HUES48 (cell line): ENCODE data around the gene GRAP.

ENCODE experiments used
- H3K27ac ChIP-seq: one replicate; pipeline ENCODE4 v1.7.0; 2013; ENCODE audit warnings: low read depth, low read length, inconsistent platforms
- H3K27me3 ChIP-seq: 2 replicates; pipeline ENCODE4 v1.6.1; 2013; ENCODE audit warnings: mild to moderate bottlenecking, low read length; ENCODE audit not compliant: control insufficient read depth, insufficient read depth
- H3K36me3 ChIP-seq: 2 replicates; pipeline ENCODE4 v1.6.1; 2013; ENCODE audit warnings: low read length; ENCODE audit not compliant: control insufficient read depth, insufficient read depth
- H3K4me1 ChIP-seq: 2 replicates; pipeline ENCODE4 v1.6.1; 2013; ENCODE audit warnings: mild to moderate bottlenecking, low read length; ENCODE audit not compliant: control insufficient read depth, insufficient read depth
- H3K4me3 ChIP-seq: 2 replicates; pipeline ENCODE4 v1.5.1; 2013; ENCODE audit warnings: mild to moderate bottlenecking, low read depth, low read length
- H3K9ac ChIP-seq: 2 replicates; pipeline ENCODE4 v1.6.1; 2013; ENCODE audit warnings: mild to moderate bottlenecking, low read depth, low read length, moderate library complexity
- H3K9me3 ChIP-seq: 2 replicates; pipeline ENCODE4 v1.6.1; 2013; ENCODE audit warnings: low read length; ENCODE audit not compliant: control insufficient read depth, insufficient read depth

Gene GRAP

GRCh38 chr17:18977646-18978045 is 69.1 kb downstream of the GRAP start:
- Histone ChIP-seq H3K4me3 (no peak overlapping the region), H3K9ac (no peak overlapping the region), H3K27ac (no peak overlapping the region), H3K9me3 (no peaks in the 10 kb centered on the region), H3K4me1 (no peaks in the 10 kb centered on the region), H3K27me3 (no peaks in the 10 kb centered on the region), H3K36me3 (peaks cover 70% of the 10 kb centered on the region)

GRCh38 chr17:18977021-18977420 is 69.7 kb downstream of the GRAP start:
- Histone ChIP-seq H3K4me3 (no peak overlapping the region), H3K36me3 (peaks cover 72% of the 10 kb centered on the region), H3K4me1 (no peaks in the 10 kb centered on the region), H3K9ac (no peak overlapping the region), H3K9me3 (no peaks in the 10 kb centered on the region), H3K27me3 (no peaks in the 10 kb centered on the region), H3K27ac (no peak overlapping the region)

DNA sequence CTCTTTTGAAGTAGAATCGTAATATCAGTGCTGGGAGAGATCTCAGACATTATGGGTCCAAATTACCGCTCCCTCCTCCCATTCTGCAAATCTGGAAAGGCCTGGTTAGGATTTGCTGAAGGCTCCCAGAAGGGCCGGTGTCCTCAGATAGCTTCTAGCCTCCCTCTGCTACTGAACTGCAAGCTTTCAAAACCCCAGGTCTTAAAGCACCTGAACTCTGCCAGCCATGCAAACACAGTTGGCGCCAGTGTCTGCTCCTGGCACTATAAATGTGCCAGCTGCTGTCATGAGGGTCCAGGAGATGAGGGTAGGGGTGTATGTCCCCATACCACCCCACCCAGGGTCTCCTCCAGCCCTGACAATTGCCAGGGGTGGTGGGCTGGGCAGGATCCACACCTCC is 70.6 kb downstream of the GRAP start:
- H3K27ac ChIP-seq, result no peak overlapping the region
- H3K4me3 ChIP-seq, result no peak overlapping the region
- no peak overlapping the region for H3K9ac ChIP-seq
- no peaks in the 10 kb centered on the region for H3K4me1 ChIP-seq
- no peaks in the 10 kb centered on the region for H3K9me3 ChIP-seq
- H3K36me3 ChIP-seq, result peaks cover 81% of the 10 kb centered on the region
- H3K27me3 ChIP-seq, result no peaks in the 10 kb centered on the region

DNA sequence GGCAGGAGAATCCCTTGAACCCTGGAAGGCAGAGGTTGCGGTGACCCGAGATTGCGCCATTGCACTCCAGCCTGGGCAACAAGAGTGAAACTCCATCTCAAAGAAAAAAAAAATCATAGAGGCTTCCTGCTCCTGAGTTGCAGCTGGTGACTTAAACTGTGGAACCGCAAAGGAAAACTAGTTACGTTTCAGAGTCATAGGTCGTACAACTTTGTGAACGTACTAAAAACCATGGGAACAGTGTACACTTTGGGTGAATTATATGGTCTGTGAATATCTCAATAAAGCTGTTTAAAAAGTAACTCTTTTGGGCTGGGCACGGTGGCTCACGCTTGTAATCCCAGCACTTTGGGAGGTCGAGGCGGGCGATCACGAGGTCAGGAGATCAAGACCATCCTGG is 71.2 kb downstream of the GRAP start:
- Histone ChIP-seq H3K4me1 (no peaks in the 10 kb centered on the region), H3K36me3 (peaks cover 83% of the 10 kb centered on the region), H3K27ac (no peak overlapping the region), H3K9ac (no peak overlapping the region), H3K9me3 (no peaks in the 10 kb centered on the region), H3K4me3 (no peak overlapping the region), H3K27me3 (no peaks in the 10 kb centered on the region)

DNA sequence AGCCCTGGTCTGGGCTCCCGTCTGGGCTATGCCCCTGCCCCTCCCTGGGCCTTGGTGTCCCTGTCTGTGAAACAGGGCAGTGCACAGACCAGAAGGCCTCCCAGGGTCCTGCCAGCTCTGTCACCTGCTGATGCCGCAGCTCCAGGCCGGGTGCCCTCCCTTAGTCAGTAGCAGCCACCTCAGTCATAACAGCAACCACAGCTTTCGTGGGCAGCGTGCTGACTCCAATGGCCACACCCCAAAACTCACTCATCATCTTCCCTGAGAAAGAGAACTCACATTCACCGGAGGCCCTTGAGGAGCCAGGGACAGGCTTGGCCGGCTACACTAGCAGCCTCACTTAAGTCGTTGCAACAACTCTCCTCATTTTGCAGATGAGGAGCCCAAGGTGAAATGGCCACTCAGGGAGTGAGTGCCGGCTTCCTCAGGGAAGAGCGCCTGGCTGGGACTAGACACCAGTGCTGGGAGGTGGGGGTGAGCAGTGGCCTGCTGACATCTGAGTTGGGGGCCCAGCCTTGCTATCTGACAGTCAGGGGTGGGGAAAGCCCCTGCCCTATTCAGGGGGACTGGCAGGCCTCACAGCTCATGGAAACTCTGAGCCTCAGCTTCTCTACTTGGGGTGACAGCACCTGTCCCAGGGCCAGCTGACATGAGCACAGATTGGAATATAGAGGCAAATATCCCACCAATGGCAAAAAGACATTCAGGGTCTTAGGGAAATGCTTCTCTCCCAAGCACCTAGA is 72.2 kb downstream of the GRAP start:
- Histone ChIP-seq H3K27ac (no peak overlapping the region), H3K4me3 (no peak overlapping the region), H3K9me3 (no peaks in the 10 kb centered on the region), H3K27me3 (no peaks in the 10 kb centered on the region), H3K36me3 (peaks cover 84% of the 10 kb centered on the region), H3K4me1 (peaks cover under 1% of the 10 kb centered on the region; the same call in 1 of the 2 replicates), H3K9ac (no peak overlapping the region)

DNA sequence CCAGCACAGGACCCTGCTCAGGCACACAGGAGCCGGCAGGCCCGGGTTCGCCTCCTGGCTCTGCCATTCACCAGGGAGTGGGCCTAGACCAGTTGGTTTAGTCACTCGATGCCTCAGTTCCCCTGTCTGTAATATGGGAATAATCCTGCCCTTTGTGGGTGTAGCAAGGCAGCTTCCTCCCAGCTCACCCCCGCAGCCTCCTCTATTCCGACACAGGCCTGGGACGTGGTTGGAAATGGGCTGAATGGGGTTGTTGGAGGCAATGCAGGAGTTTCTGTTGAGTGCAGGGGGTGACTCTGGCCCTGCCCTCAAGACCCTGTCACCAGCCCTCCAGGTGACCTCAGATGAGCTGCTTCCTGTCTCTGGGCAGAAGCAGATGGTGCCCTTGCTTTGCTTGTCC is 75.0 kb downstream of the GRAP start:
- peaks cover 57% of the 10 kb centered on the region for H3K36me3 ChIP-seq
- H3K9ac ChIP-seq, result no peak overlapping the region
- no peaks in the 10 kb centered on the region for H3K27me3 ChIP-seq
- no peak overlapping the region for H3K4me3 ChIP-seq
- no peaks in the 10 kb centered on the region for H3K9me3 ChIP-seq
- H3K27ac ChIP-seq, result no peak overlapping the region
- H3K4me1 ChIP-seq, result peaks cover 21% of the 10 kb centered on the region; the same call in 1 of the 2 replicates
